ENCODE results near the gene PRR33.

DNA sequence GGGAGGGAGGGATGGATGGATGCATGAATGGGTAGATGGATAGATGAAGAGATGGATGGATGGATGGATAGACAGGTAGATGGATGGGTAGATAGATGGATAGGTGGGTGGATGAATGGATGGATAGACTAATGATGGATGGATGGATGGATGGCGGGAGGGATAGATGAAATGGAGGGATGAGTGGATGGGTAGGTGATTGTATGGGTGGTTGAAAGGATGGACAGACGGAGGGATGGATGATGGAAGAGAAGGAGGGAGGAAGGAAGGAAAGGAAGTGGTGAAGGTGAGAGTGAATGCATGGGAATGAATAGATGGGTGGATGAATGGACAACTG lies 24.1 kb upstream of the PRR33 start:
- TF ChIP-seq, protein P1, sequence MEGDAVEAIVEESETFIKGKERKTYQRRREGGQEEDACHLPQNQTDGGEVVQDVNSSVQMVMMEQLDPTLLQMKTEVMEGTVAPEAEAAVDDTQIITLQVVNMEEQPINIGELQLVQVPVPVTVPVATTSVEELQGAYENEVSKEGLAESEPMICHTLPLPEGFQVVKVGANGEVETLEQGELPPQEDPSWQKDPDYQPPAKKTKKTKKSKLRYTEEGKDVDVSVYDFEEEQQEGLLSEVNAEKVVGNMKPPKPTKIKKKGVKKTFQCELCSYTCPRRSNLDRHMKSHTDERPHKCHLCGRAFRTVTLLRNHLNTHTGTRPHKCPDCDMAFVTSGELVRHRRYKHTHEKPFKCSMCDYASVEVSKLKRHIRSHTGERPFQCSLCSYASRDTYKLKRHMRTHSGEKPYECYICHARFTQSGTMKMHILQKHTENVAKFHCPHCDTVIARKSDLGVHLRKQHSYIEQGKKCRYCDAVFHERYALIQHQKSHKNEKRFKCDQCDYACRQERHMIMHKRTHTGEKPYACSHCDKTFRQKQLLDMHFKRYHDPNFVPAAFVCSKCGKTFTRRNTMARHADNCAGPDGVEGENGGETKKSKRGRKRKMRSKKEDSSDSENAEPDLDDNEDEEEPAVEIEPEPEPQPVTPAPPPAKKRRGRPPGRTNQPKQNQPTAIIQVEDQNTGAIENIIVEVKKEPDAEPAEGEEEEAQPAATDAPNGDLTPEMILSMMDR (IDR thresholded peaks at IDR 0.05; ENCODE audit: borderline replicate concordance, extremely low read depth, low read length, poor library complexity, severe bottlenecking): no peak
- TF ChIP-seq EZH2 (IDR thresholded peaks at IDR 0.05; ENCODE audit: borderline replicate concordance, low read depth, low read length, severe bottlenecking): no peak

Data from DND-41 (cell line).